Measurements from ENCODE around the gene KCNQ5.
A peak's percentile ranks its signal among the peaks of the same experiment; 100 is the strongest.

Gene KCNQ5

DNA sequence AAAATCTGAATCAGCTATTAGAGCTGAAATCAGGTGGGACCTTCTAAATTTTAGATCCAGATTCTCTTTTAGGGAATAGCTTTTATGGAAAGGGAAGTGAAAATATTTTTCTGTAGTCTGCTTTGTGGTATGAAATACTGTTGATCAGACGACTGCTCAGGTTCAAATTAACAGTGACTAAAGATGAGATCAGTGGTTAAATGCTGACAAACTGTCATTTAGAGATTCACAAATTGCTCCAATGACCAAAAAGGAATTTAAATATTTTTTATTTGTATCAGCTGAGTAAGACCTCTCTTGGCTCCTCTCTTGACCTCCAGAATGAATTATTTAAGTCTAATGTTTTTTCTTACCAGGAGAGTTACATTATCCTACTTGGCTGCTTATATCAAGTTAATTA lies 77.3 kb downstream of the KCNQ5 start:
- no peak for DNase-seq (ENCODE audit: low read depth)
- TF ChIP-seq, protein P1, sequence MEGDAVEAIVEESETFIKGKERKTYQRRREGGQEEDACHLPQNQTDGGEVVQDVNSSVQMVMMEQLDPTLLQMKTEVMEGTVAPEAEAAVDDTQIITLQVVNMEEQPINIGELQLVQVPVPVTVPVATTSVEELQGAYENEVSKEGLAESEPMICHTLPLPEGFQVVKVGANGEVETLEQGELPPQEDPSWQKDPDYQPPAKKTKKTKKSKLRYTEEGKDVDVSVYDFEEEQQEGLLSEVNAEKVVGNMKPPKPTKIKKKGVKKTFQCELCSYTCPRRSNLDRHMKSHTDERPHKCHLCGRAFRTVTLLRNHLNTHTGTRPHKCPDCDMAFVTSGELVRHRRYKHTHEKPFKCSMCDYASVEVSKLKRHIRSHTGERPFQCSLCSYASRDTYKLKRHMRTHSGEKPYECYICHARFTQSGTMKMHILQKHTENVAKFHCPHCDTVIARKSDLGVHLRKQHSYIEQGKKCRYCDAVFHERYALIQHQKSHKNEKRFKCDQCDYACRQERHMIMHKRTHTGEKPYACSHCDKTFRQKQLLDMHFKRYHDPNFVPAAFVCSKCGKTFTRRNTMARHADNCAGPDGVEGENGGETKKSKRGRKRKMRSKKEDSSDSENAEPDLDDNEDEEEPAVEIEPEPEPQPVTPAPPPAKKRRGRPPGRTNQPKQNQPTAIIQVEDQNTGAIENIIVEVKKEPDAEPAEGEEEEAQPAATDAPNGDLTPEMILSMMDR (conservative IDR thresholded peaks at IDR 0.05; ENCODE audit: low read length) = no peak
- no peak overlapping the region for H3K4me3 ChIP-seq (ENCODE audit: low read length)

GRCh38 chr6:72702421-72702820 lies 80.6 kb downstream of the KCNQ5 start:
- TF ChIP-seq, protein P1 (conservative IDR thresholded peaks at IDR 0.05; ENCODE audit: low read length) = no peak
- DNase-seq (ENCODE audit: low read depth) = no peak
- no peak overlapping the region for H3K4me3 ChIP-seq (ENCODE audit: low read length)

GRCh38 chr6:72703093-72703492 lies 81.2 kb downstream of the KCNQ5 start:
- no peak for DNase-seq (ENCODE audit: low read depth)
- TF ChIP-seq, protein P1 (conservative IDR thresholded peaks at IDR 0.05; ENCODE audit: low read length) = no peak
- H3K4me3 ChIP-seq (ENCODE audit: low read length) = no peak overlapping the region

GRCh38 chr6:72704979-72705378 lies 83.1 kb downstream of the KCNQ5 start:
- H3K4me3 ChIP-seq (ENCODE audit: low read length) = no peak overlapping the region
- DNase-seq (ENCODE audit: low read depth) = no peak
- TF ChIP-seq, protein P1 (conservative IDR thresholded peaks at IDR 0.05; ENCODE audit: low read length) = peak; percentile 31

- TF ChIP-seq, protein P1 (conservative IDR thresholded peaks at IDR 0.05; ENCODE audit: low read length) = peak; percentile 34
- DNase-seq (ENCODE audit: low read depth) = peak; percentile 84
- H3K4me3 ChIP-seq (ENCODE audit: low read length) = no peak overlapping the region
These were observed 87.6 kb downstream of the KCNQ5 start for GRCh38 chr6:72709431-72709830.

GRCh38 chr6:72711731-72712130 lies 89.9 kb downstream of the KCNQ5 start:
- no peak overlapping the region for H3K4me3 ChIP-seq (ENCODE audit: low read length)
- no peak for DNase-seq (ENCODE audit: low read depth)
- TF ChIP-seq, protein P1 (conservative IDR thresholded peaks at IDR 0.05; ENCODE audit: low read length) = no peak

DNA sequence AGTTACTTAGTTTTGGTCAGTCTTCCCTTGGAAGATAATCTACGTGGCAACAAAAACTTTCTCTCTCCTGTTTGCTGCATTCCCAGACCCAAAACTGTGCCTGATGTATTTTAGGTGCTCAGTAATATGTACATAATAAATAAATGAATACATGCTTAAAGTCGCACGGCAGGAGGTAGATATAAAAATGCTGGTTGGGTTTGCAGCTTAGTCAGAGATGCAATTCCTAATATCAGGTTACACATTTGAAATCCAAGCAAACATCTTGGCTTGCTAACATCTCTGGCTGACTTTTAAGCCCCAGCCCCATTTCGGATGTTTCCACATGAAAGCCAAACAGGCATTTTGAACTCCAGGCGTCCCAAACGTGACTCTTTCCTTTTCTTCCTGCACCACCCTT lies 91.0 kb downstream of the KCNQ5 start:
- H3K4me3 ChIP-seq (ENCODE audit: low read length) = no peak overlapping the region
- DNase-seq (ENCODE audit: low read depth) = no peak
- TF ChIP-seq, protein P1 (conservative IDR thresholded peaks at IDR 0.05; ENCODE audit: low read length) = no peak
